HG02885 (cell line): ENCODE measurements around the gene AJM1.
"Not testable (repeated sequence)": the region's sequence is repeated elsewhere in the genome, so short reads cannot be mapped to it uniquely, and the experiment has no call there.

ENCODE experiments used
- ATAC-seq: cut with Tn5 transposase; IDR thresholded peaks from one replicate; pipeline ENCODE4 v1.9.1; 2021; ENCODE audit warnings: mild to moderate bottlenecking; ENCODE audit not compliant: unreplicated experiment, poor library complexity

Gene AJM1

GRCh38 chr9:136865768-136866103, 23.5 kb downstream of the AJM1 start:
- no peak for ATAC-seq

GRCh38 chr9:136866898-136867421, 24.7 kb downstream of the AJM1 start:
- not testable (repeated sequence) for ATAC-seq

- no peak for ATAC-seq
Measured at GRCh38 chr9:136867480-136867879, 25.2 kb downstream of the AJM1 start.

GRCh38 chr9:136867917-136868316, 25.6 kb downstream of the AJM1 start:
- no peak for ATAC-seq

- no peak for ATAC-seq
Measured at GRCh38 chr9:136868644-136869043, 26.4 kb downstream of the AJM1 start.

- ATAC-seq = not testable (repeated sequence)
Measured at GRCh38 chr9:136869611-136870010, 27.3 kb downstream of the AJM1 start.

GRCh38 chr9:136875155-136875554, 32.9 kb downstream of the AJM1 start:
- ATAC-seq = no peak

GRCh38 chr9:136876476-136876875, 34.2 kb downstream of the AJM1 start:
- ATAC-seq = no peak

- ATAC-seq = no peak
Measured at GRCh38 chr9:136880651-136881050, 38.4 kb downstream of the AJM1 start.

GRCh38 chr9:136881691-136882108, 39.4 kb downstream of the AJM1 start:
- ATAC-seq = no peak

GRCh38 chr9:136882109-136882946, 40.0 kb downstream of the AJM1 start:
- ATAC-seq = no peak

GRCh38 chr9:136882947-136883283, 40.6 kb downstream of the AJM1 start:
- ATAC-seq = not testable (repeated sequence)

GRCh38 chr9:136883670-136884069, 41.4 kb downstream of the AJM1 start:
- ATAC-seq = not testable (repeated sequence)

- peak; percentile 87 for ATAC-seq
Measured at GRCh38 chr9:136885950-136886578, 43.8 kb downstream of the AJM1 start, which contains the start of gene TRAF2. Gene TRAF2 (plus strand): TSS chr9:136886516. CDS start chr9:136898741, 12,225 bp downstream.

GRCh38 chr9:136886610-136887597, 44.6 kb downstream of the AJM1 start:
- ATAC-seq = peak; percentile 39

GRCh38 chr9:136888454-136888853, 46.2 kb downstream of the AJM1 start:
- ATAC-seq = no peak

- ATAC-seq = no peak
Measured at GRCh38 chr9:136889858-136890257, 47.6 kb downstream of the AJM1 start.

- ATAC-seq = no peak
Measured at GRCh38 chr9:136890661-136891060, 48.4 kb downstream of the AJM1 start.
